NCI-H2196 (cell line): ENCODE results near the gene NDUFV3.
"Not testable (repeated sequence)": the region's sequence is repeated elsewhere in the genome, so short reads cannot be mapped to it uniquely, and the experiment has no call there.

Source experiments
- DNase-seq: peaks from one replicate; lab custom pipeline; 2025; ENCODE audit not compliant: unreplicated experiment; lab: John Stamatoyannopoulos, UW

NDUFV3 gene

GRCh38 chr21:42933137-42933970 lies 40.2 kb downstream of the NDUFV3 start:
- DNase-seq = not testable (repeated sequence)

- DNase-seq = not testable (repeated sequence)
These were observed 40.9 kb downstream of the NDUFV3 start for GRCh38 chr21:42933973-42934372.

GRCh38 chr21:42936360-42936759 lies 43.3 kb downstream of the NDUFV3 start:
- not testable (repeated sequence) for DNase-seq

- not testable (repeated sequence) for DNase-seq
These were observed 44.2 kb downstream of the NDUFV3 start for GRCh38 chr21:42937034-42937940.

- no peak for DNase-seq
These were observed 45.0 kb downstream of the NDUFV3 start for GRCh38 chr21:42937960-42938605.

- not testable (repeated sequence) for DNase-seq
These were observed 45.5 kb downstream of the NDUFV3 start for GRCh38 chr21:42938606-42938995.

GRCh38 chr21:42939582-42940413 lies 46.7 kb downstream of the NDUFV3 start:
- peak; percentile 54 for DNase-seq

- DNase-seq = no peak
These were observed 48.6 kb downstream of the NDUFV3 start for GRCh38 chr21:42941696-42942085.

GRCh38 chr21:42942244-42942643 lies 49.1 kb downstream of the NDUFV3 start:
- DNase-seq = no peak

- DNase-seq = not testable (repeated sequence)
These were observed 56.1 kb downstream of the NDUFV3 start for GRCh38 chr21:42949094-42949755.

- not testable (repeated sequence) for DNase-seq
These were observed 58.1 kb downstream of the NDUFV3 start for GRCh38 chr21:42951193-42951592.

GRCh38 chr21:42956824-42957630 lies 63.9 kb downstream of the NDUFV3 start:
- DNase-seq = no peak

GRCh38 chr21:42958122-42958521 lies 65.0 kb downstream of the NDUFV3 start:
- not testable (repeated sequence) for DNase-seq

GRCh38 chr21:42959728-42960127 lies 66.6 kb downstream of the NDUFV3 start:
- no peak for DNase-seq

GRCh38 chr21:42962380-42963007 lies 69.4 kb downstream of the NDUFV3 start:
- DNase-seq = no peak
